GM03348 (cell line): Measurements from ENCODE around the gene FBXO44.
"Not testable (repeated sequence)": the region's sequence is repeated elsewhere in the genome, so short reads cannot be mapped to it uniquely, and the experiment has no call there.

Source experiments
- DNase-seq: peaks from one replicate; pipeline ENCODE4 v3.0.0; 2012; ENCODE audit warnings: low spot score

FBXO44 gene

GRCh38 chr1:11654137-11654938 is at the start of gene FBXO44, which contains the start of gene FBXO2:
FBXO44 (plus strand) TSS chr1:11654877; CDS start chr1:11655836, 959 bp downstream.
FBXO2 (minus strand) TSS chr1:11654429; CDS start chr1:11654340, 89 bp downstream.
- peak; percentile 87 for DNase-seq

DNA sequence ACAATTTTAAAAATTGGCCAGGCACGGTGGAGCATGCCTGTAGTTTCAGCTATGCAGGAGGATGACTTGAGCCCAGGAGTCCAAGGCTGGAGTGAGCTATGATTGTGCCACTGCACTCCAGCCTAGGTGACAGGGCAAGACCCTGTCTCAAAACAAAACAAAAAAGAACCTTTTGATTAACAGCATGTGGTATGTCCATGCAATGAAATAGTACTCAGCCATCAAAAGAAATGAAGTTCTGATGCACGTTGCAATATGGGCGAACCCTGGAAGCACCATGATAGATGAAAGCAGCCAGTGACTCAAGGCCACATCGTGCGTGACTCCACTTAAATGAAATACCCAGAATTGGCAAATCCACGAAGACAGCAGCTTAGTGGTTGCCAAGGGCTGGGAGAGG is 47.9 kb upstream of the FBXO44 start:
- DNase-seq = no peak

- DNase-seq = not testable (repeated sequence)
Measured at GRCh38 chr1:11608596-11609130, 46.0 kb upstream of the FBXO44 start.

DNA sequence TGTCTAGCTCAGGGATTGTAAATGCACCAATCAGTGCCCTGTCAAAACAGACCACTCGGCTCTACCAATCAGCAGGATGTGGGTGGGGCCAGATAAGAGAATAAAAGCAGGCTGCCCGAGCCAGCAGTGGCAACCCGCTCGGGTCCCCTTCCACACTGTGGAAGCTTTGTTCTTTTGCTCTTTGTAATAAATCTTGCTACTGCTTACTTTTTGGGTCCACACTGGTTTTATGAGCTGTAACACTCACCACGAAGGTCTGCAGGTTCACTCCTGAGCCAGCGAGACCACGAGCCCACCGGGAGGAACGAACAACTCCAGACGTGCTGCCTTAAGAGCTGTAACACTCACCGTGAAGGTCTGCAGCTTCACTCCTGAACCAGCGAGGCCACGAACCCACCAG is 45.3 kb upstream of the FBXO44 start:
- DNase-seq = not testable (repeated sequence)

- no peak for DNase-seq
Measured at GRCh38 chr1:11610629-11611180, 44.0 kb upstream of the FBXO44 start.

DNA sequence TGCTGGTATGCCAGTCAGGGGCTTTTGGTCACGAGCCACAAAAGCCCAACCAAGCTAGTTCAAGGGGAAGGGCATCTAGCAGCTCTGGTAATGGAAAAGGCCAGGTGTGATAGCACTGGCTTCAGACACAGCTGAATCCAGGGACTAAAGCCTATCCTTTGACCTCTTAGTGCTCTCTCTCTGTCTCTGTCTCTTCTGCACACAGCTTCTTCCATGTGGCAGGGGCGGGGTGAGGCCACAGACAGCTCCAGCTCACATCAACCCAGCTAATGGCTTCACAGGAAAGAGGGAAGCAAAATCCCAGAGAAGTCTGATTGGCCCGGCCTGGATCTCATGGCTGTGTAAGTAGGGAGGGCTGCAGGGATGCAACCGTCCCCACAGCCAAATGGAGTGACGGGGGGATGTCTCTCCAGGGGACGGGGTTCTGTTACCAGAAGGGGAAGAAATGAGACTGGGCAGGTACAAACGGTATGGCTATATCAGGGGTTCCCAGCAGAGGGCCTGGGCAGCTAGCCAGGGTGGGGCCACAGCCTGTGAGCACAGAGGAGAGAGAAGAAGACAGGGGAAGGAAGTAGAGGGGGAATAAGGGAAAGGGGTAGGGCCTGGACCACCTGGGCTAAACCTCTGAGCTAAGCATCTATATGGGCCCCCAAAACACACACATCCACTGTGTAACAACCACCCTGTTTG is 42.9 kb upstream of the FBXO44 start:
- no peak for DNase-seq

DNA sequence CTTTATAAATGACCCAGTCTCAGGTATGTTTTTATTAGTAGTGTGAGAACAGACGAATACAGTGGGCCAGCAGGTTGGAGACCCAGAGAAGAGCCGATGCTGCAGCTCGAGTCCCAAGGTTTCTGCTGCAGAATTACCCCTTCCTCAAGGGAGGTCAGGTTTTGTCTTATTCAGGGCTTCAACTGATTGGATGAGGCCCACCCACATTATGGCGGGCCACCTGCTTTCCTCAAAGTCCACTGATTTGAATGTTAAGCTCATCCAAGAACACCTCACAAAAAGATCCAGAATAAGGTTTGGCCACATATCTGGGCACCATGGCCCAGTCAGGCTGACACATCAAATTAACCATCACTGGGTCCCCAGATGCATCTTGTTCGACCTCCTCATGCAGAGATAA is 41.3 kb upstream of the FBXO44 start:
- DNase-seq = no peak

DNA sequence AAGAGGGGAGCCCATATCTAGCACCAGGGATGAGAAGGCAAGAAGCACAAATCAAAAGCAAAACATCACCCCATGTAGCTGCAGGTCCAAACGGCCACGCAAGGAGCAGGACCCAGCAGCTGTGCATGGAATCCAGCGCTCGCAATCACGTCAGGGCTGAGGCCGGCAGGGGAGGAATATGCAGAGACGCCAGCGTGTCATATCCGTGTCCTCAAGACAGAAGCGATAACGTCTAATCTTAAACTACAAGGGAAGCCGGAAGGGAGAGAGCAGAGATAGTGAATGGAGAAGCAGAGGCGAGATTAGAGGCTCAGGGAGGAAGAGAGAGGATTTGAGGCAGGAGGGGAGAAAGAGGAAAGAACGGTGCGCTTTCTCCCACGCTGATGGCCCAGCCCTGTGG is 39.6 kb upstream of the FBXO44 start:
- DNase-seq = no peak

DNA sequence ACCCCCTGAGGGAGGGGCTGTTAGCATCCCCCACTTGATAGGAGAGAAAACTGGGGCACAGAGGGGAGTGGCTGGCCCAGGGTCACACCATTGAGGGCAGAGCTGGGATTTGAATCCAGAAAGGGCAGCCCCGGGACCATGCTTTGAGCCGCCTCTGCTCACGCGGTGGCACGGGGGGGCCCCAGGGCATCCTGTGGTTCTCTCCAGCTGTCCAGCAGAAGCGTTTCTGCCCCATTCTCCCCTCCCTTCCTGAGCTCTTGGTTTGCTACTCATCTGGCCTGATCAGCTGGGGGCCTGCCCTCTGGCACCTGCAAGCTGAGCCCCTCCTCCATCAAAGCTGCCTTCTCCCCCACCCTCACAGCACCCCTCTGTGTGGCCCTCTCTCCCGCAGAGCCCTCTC is 37.9 kb upstream of the FBXO44 start:
- DNase-seq = no peak

DNA sequence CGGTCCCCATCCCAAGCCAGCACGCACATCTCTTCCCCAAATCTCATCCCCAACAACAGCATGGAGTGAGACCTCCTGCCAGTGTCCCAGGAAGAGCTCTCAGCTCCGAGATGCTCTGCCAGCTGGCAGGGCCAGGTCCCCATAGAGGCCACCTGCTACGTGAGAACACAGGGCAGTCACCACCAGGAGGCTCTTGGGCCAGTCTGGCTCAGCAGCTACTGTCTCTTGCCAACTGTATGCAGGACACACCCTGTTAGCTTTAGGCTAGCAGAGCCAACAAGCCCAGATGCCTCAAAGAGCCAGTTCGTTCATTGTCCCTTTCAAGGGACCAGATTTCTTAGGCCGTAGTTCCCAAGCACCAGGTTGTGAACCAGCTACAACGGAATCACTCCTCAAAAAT is 37.4 kb upstream of the FBXO44 start:
- no peak for DNase-seq

DNA sequence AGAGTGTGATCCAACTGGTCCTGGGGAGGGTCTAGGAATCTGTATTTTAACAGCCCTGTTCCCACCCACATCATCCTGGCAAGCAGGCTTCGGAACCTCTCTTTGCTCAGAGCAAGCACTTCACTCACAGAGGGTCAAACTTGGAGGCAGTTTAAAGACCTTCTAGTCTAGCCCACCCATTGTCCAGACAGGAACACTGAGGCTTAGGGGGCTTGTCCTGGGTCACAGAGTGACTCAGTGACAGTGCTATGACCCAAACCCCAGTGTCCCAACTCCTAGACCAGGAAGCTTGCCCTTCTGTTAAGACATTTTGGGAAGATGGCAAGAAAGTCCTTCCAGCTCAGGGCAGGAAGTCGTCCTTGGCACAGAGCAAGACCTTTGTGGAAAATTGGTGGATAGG is 36.9 kb upstream of the FBXO44 start:
- no peak for DNase-seq

GRCh38 chr1:11620405-11620804 is 34.3 kb upstream of the FBXO44 start:
- DNase-seq = no peak

GRCh38 chr1:11620924-11621323 is 33.8 kb upstream of the FBXO44 start:
- DNase-seq = no peak

DNA sequence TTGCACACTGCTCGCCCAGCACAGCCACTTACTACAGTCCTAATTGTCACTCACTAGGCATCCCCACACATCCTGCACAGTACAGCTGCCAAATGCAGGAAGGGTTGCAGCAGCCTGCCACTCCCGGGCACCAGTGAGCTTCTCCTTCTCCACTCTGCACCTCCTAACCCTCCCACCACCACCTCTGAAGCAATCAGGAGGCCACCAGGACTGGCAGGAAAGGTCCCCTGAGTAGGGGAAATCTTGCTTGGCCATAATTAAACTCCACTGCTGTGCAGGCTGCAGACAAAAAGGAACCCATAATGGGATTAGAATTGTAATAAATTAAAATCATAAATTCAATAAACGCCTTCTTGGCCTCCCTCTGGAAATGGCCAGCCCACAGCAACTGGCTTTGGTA is 32.3 kb upstream of the FBXO44 start:
- DNase-seq = no peak

- no peak for DNase-seq
Measured at GRCh38 chr1:11623702-11624101, 31.0 kb upstream of the FBXO44 start.

GRCh38 chr1:11626551-11626950 is 28.1 kb upstream of the FBXO44 start:
- no peak for DNase-seq

- no peak for DNase-seq
Measured at GRCh38 chr1:11628767-11629166, 25.9 kb upstream of the FBXO44 start.

DNA sequence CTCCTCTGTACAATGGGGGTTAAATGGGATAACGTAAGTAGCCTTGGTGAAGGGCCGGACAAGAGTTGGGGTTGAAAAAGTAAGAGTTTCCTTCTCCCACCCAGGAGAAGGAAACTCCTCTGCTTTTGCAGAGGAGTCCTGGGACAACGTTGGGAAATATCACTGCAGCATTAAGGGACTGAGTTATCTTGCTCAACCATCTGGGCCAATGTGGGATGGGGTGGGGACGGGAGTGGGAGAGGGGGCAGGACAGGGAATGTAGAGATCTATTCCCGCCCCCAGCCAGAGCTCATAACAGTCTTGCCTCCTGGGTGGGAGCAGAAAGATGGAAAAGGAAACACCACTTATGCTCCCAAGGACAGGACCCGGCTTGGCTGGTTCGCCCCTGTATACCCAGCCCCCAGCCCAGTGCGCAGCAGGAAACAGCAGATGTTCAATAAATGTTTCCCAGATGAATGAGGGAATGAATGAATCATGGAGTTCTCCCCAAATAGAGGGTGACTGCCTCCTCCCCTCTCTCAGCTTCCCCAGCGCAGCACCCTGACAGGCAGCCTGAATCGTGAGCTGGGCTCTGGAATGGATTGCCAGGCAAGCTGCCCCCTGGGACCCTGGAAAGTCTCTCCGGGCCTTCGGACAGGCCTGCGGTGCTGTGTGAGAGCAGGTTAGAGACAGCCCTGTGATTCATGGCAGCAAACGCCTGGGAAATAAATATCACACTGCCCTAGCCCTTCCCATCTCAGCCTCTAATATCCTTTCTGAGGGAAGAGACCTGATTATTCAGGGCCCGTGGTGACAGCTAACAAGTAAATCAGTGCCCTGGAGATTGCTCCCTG is 25.3 kb upstream of the FBXO44 start:
- no peak for DNase-seq

DNA sequence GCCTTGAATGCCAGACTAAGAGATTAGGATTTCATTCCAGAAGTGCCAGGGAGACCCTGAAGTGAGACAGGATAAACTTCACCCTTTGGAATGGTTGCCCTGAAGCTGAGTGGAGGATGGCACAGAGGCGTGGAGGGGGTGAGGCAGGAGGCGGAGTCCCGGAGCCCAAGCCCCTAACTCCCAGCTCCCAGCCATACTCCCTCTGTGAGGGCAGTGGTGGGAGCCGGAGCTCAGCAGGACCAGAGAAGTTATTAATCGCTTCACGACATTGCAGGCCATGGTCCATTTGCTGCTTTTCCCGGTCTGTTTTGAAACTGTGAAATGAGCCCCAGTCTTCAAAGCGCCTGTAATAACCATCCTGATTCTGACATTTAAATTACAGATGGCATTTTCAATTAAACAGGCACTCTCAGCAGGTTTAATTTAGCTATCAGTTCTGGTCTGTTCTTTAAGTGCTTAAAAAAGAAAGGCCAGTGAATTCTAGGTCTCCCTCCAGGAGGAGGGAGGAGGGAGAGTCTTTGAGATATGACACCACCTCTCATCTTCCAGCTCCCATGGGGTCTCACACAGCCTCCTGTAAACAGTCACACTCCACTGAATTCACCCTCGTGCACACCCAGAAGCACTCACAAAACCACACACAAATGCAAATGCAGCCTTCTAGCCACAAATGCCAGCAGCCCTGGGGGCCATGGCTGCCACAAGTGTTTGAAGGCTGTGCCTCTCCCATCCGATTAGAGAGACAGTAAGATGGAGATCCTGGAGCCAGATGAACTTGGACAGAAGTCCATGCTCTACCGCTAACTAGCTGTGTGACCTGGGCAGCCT is 20.1 kb upstream of the FBXO44 start:
- no peak for DNase-seq

GRCh38 chr1:11638121-11638520 is 16.6 kb upstream of the FBXO44 start:
- DNase-seq = no peak

GRCh38 chr1:11639372-11639771 is 15.3 kb upstream of the FBXO44 start:
- no peak for DNase-seq
